H7 (cell line): ENCODE results near the gene FADS6. TPM values are rescaled to one million over a fixed set of nuclear protein-coding genes. Genes with fewer than 3 reads are reported as not detected.
A peak's percentile ranks its signal among the peaks of the same experiment; 100 is the strongest.
"Not testable (repeated sequence)": the region's sequence is repeated elsewhere in the genome, so short reads cannot be mapped to it uniquely, and the experiment has no call there.

Experiments
- DNase-seq: peaks from one replicate; pipeline ENCODE4 v3.0.0; 2012
- H3K27me3 ChIP-seq: 2 replicates; pipeline ENCODE4 v1.6.0; 2011; ENCODE audit warnings: mild to moderate bottlenecking, low read length; ENCODE audit not compliant: control insufficient read depth, insufficient read depth
- H3K36me3 ChIP-seq: replicated peaks from 2 replicates; pipeline ENCODE4 v1.5.1; 2011; ENCODE audit warnings: low read length; ENCODE audit not compliant: control insufficient read depth, insufficient read depth
- H3K4me3 ChIP-seq: 2 replicates; pipeline ENCODE4 v1.5.1; 2011; ENCODE audit warnings: low read depth, mild to moderate bottlenecking, control low read depth, low read length, moderate library complexity; ENCODE audit not compliant: insufficient read depth
- total RNA-seq: library from RNA; depleted of rRNA; stranded (reverse); fragments of >200 nt; shearing (Covaris generic); gene quantifications from 2 replicates; pipeline ENCODE4 v1.2.3, GENCODE V29; 2014

The FADS6 gene
- total RNA-seq, 1 experiment from 2014 or later, result not detected

- Histone ChIP-seq H3K4me3 (peak overlapping the region; percentile 37), H3K27me3 (peaks cover 58% of the 10 kb centered on the region), H3K36me3 (no peaks in the 10 kb centered on the region)
- peak; percentile 95 for DNase-seq
Measured at GRCh38 chr17:74923538-74924249, 30.3 kb upstream of the FADS6 start.

DNA sequence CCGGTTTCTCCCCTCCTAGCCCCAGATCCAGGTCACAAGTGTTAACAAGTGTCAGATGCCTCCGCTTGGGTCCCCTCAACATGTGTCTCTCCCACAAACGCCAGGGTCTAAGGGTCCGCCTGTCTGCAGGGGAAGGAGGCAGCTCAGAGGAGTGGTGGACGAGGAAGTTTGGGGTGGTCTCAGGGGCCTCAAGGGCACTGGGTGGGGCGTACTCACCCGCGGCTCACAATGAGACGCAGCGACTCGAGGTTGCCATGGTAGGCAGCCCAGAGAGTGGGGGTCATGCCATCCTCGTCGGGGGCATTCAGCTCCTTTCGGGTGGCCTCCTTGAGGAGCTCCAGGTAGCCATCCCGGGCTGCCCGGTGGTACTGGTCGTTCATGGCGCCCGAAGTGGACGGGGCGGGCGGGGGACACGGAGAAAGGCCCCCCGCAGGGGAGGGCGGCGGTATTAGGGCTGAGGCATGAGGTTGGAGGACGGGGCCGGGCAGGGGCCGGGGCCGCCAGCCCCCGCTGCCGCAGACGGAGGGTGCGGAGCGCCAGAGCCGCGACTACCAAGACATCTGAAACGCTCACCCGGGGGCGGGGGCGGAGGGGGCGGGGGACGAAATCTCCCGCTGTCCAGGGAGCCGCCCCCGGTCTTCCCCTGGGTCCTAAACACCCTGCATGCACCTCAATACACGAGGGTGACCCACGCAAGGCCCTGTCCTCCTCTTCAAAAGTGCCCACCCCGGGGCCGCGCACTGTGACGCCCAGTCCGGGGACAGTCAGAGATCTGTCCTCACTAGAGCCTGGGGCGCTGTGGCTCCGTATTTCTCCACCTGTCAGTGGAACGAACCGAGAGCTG lies 29.5 kb upstream of the FADS6 start, which contains the start of gene USH1G:
Gene USH1G, minus strand, starts transcription at position 562 of the 844 bp plus-strand sequence. Its CDS starts 182 bp downstream, at position 380.
- no peaks in the 10 kb centered on the region for H3K36me3 ChIP-seq
- peak within 1 kb of the TSS; percentile 37 for H3K4me3 ChIP-seq
- peaks cover 58% of the 10 kb centered on the region for H3K27me3 ChIP-seq
- DNase-seq, result peak; percentile 92

- H3K27me3 ChIP-seq, result peaks cover 54% of the 10 kb centered on the region
- H3K36me3 ChIP-seq, result no peaks in the 10 kb centered on the region
- no peak for DNase-seq
- no peak overlapping the region for H3K4me3 ChIP-seq
Measured at GRCh38 chr17:74922172-74922571, 28.7 kb upstream of the FADS6 start.

DNA sequence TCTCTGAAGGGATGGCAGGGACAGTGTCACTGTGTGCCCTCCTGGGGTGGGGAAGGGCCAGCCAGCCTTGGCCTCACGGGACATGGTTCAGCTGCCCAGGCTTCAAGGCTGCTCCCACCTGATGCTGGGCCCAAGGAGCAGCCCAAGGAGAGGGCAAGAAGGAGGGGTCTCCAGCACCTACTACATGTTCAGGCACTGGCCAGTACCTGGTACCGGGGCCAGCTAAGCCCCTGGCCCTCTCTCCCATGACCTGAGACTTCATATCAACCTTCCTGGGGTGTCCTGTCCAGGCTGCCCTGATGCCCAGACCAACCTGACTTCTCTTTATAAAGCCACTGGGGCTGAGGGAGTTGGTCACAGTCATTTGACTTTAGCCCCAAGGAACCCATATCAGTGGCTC lies 28.3 kb upstream of the FADS6 start:
- Histone ChIP-seq H3K27me3 (peaks cover 50% of the 10 kb centered on the region), H3K4me3 (no peak overlapping the region), H3K36me3 (no peaks in the 10 kb centered on the region)
- DNase-seq, result no peak

GRCh38 chr17:74921026-74921681 lies 27.7 kb upstream of the FADS6 start:
- H3K27me3 ChIP-seq, result peaks cover 47% of the 10 kb centered on the region
- H3K4me3 ChIP-seq, result no peak overlapping the region
- no peaks in the 10 kb centered on the region for H3K36me3 ChIP-seq
- DNase-seq, result peak; percentile 77

- H3K4me3 ChIP-seq, result no peak overlapping the region
- peak; percentile 90 for DNase-seq
- H3K36me3 ChIP-seq, result no peaks in the 10 kb centered on the region
- peaks cover 43% of the 10 kb centered on the region for H3K27me3 ChIP-seq
Measured at GRCh38 chr17:74920642-74921025, 27.2 kb upstream of the FADS6 start.

GRCh38 chr17:74920306-74920620 lies 26.8 kb upstream of the FADS6 start:
- DNase-seq, result no peak
- Histone ChIP-seq H3K27me3 (peaks cover 40% of the 10 kb centered on the region), H3K36me3 (no peaks in the 10 kb centered on the region), H3K4me3 (no peak overlapping the region)

DNA sequence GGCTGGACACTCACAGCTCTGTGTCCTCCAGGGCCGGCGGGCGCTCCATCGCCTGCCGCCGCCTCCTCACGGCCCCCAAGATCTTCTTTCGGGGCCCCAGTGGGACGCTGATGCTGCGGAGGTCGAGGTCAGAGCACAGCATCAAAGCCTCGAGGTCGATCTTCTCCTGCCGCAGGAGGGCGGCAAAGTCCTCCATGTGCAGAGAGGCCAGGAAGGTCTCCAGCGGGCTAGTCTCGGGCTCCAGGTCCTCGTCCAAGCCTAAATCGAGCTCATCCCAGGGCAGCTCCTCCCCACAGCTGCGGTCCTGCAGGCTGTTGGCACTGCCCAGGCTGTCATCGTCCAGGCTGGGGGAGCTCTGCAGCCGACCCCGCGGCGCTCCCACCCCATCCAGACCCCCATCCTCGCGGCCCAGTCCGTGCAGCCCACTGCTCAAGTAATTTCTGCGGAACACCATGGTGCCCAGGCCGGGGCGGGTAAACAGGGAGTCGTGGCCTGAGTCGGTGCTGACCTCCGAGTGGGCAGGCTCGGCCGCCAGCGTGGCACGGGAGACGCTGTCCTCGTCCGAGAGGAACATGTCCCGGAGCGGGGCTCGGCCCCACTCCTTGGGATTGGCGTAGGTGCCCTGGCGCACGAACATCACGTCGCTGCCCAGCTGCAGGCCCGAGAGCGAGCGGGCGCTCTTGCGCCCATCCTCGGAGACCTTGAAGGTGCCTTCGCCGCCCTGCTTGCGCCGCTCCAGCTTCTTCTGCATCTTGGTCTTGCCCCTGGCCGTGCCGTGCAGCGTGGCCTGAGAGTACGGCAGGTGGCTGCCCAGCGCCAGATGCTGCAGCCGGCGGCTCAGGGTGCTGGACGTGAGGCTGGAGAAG lies 26.2 kb upstream of the FADS6 start:
- Histone ChIP-seq H3K4me3 (no peak overlapping the region), H3K36me3 (no peaks in the 10 kb centered on the region), H3K27me3 (peaks cover 34% of the 10 kb centered on the region)
- peak; percentile 88 for DNase-seq

DNA sequence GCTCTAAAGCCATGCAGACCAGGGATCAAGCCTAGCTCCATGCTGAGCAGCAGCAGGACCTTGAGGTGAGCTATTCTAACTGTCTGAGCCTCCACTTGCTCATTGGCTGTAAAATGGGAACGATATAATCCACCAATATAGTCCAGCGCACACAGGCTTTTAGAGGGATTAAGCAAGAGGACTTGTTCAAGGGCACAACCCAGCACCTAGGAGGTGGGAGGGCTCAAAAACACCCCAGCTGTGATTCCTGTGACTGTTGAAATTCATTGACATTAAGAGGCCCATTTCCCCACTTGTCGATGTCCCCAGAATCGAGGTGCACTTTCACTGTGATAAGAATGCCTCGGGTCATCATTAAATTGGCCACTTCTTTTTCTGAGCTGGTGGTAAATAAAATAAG lies 25.5 kb upstream of the FADS6 start:
- H3K4me3 ChIP-seq, result no peak overlapping the region
- peaks cover 26% of the 10 kb centered on the region for H3K27me3 ChIP-seq
- H3K36me3 ChIP-seq, result no peaks in the 10 kb centered on the region
- DNase-seq, result no peak

- Histone ChIP-seq H3K36me3 (no peaks in the 10 kb centered on the region), H3K27me3 (peaks cover 12% of the 10 kb centered on the region), H3K4me3 (no peak overlapping the region)
- DNase-seq, result no peak
Measured at GRCh38 chr17:74917430-74917829, 24.0 kb upstream of the FADS6 start.

GRCh38 chr17:74916851-74917199 lies 23.4 kb upstream of the FADS6 start:
- H3K4me3 ChIP-seq, result no peak overlapping the region
- no peak for DNase-seq
- peaks cover 7% of the 10 kb centered on the region for H3K27me3 ChIP-seq
- H3K36me3 ChIP-seq, result no peaks in the 10 kb centered on the region

DNA sequence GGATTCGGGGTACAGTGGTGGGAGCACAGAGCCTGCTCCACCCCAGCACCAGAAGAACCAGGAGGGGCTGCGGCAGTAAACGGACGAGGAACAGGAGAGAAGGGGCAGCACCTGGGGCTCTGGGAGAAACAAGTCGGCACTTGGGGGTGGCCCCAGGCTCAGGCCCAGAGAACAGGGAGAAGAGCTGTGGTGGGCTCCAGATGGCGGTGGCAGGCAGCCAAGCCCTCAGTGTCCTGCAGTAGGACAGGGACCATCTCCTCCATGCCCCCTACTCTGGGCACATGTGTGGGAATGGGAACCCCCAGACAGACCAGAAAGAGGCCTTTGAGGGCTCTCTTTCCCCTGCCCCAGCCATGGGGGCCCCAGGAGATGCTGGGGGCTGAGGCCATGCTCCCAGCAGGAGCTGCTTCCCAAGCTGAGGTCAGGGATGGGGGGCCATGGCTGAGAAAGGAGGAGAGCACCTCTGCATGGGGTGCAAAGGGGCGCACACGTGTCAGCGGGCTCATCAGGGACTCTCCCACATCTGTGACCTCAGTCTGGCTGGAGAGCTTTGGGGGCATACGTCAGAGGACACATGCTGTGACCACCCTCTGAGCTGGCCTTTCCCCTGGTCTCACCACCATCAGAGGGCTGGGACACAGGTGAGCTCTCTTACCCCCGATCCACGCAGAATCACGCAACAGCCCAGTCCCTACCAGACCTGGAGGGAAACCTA lies 22.9 kb upstream of the FADS6 start:
- no peak for DNase-seq
- Histone ChIP-seq H3K4me3 (no peak overlapping the region), H3K27me3 (peaks cover 4% of the 10 kb centered on the region), H3K36me3 (no peaks in the 10 kb centered on the region)

- not testable (repeated sequence) for DNase-seq, H3K4me3 ChIP-seq, H3K27me3 ChIP-seq, H3K36me3 ChIP-seq
Measured at GRCh38 chr17:74911423-74911822, 18.0 kb upstream of the FADS6 start.

DNA sequence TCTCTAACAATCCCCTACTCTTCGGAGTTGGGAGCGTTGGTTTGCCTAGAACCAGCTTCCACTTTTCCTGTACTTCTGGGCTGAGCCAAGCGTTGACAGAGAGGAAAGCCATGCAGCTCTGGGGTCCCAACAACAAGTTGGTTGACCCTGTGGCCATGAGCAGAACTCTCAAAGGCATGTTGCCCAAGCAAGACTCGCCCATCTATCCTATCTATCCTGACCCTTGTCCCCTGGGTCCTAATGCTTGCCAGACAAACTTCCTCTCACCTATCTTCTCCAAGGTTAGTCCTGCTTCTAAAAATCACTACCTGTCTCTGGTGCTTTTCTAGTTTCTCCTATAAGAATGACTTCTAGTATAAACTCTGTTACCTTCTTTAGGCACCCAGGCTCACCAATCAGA lies 15.7 kb upstream of the FADS6 start:
- not testable (repeated sequence) for H3K27me3 ChIP-seq, H3K4me3 ChIP-seq, DNase-seq, H3K36me3 ChIP-seq
